PC-9 (cell line): Measurements from ENCODE around the gene FXYD6.

ENCODE experiments used
- EZH2 ChIP-seq: fragments of 200-600 bp; sonication (generic); IDR thresholded peaks from 2 replicates; pipeline ENCODE4 v1.8.0; 2017; ENCODE audit warnings: antibody characterized with exemption, low read depth
- TF ChIP-seq, protein P1 (sequence below): fragments of 200-600 bp; sonication (generic); conservative IDR thresholded peaks from 2 replicates; pipeline ENCODE4 v1.6.1; 2017; ENCODE audit warnings: mixed run types, antibody characterized with exemption, mild to moderate bottlenecking, moderate library complexity

DNA sequence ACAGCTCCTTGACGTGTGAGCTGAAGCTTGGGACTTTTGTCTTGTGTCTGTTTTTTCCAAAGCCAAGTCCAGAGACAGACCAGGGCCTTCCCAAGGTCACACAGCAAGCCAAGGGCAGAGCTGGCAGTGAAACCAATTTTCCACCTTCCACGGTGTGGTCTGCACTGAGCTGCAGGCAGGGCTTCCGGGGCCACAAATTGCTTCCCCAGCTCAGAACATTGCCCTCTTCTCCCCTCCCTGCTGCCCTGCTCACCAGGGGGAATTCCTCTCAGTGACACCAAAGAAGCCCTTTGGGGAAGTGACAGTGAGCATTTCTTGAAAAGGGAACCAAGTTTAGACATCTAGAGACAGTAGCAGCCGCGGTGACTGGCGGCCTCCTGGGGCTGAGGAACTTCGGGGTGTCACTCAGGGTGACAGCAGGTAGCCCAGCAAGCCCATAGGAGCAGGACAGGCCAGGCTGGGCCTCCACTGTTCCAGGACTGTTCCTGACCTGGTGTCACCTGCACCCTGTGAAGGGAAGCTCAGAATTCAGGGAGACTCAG lies 61.1 kb downstream of the FXYD6 start:
- TF ChIP-seq, protein P1, sequence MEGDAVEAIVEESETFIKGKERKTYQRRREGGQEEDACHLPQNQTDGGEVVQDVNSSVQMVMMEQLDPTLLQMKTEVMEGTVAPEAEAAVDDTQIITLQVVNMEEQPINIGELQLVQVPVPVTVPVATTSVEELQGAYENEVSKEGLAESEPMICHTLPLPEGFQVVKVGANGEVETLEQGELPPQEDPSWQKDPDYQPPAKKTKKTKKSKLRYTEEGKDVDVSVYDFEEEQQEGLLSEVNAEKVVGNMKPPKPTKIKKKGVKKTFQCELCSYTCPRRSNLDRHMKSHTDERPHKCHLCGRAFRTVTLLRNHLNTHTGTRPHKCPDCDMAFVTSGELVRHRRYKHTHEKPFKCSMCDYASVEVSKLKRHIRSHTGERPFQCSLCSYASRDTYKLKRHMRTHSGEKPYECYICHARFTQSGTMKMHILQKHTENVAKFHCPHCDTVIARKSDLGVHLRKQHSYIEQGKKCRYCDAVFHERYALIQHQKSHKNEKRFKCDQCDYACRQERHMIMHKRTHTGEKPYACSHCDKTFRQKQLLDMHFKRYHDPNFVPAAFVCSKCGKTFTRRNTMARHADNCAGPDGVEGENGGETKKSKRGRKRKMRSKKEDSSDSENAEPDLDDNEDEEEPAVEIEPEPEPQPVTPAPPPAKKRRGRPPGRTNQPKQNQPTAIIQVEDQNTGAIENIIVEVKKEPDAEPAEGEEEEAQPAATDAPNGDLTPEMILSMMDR = no peak
- no peak for TF ChIP-seq EZH2
